H9 (cell line): ENCODE measurements around the gene RBM33. TPM values are rescaled to one million over a fixed set of nuclear protein-coding genes. Genes with fewer than 3 reads are reported as not detected.

Experiments
- DNase-seq: peaks from one replicate; pipeline ENCODE4 v3.0.0-alpha.2; 2017
- H2AFZ ChIP-seq: one replicate; pipeline ENCODE4 v1.6.1; 2013; ENCODE audit warnings: mild to moderate bottlenecking, low read length, control low read depth, moderate library complexity
- H2AK5ac ChIP-seq: 2 replicates; pipeline ENCODE4 v1.6.1; 2013; ENCODE audit warnings: low read length, control low read depth, mixed read lengths; ENCODE audit not compliant: insufficient read length
- H2BK120ac ChIP-seq: one replicate; pipeline ENCODE4 v1.6.1; 2013; ENCODE audit warnings: low read depth, mild to moderate bottlenecking, low read length, control low read depth, inconsistent platforms; ENCODE audit not compliant: poor library complexity, severe bottlenecking
- H2BK12ac ChIP-seq: 2 replicates; pipeline ENCODE4 v1.6.1; 2013; ENCODE audit warnings: low read length, control low read depth, mixed read lengths, low read depth; ENCODE audit not compliant: insufficient read length
- H2BK15ac ChIP-seq: 2 replicates; pipeline ENCODE4 v1.6.1; 2013; ENCODE audit warnings: low read depth, low read length, control low read depth
- H2BK20ac ChIP-seq: one replicate; pipeline ENCODE4 v1.6.1; 2013; ENCODE audit warnings: low read depth, mild to moderate bottlenecking, low read length, control low read depth, inconsistent platforms; ENCODE audit not compliant: poor library complexity, severe bottlenecking
- H2BK5ac ChIP-seq: 2 replicates; pipeline ENCODE4 v1.6.1; 2013; ENCODE audit warnings: low read length, control low read depth, mixed read lengths; ENCODE audit not compliant: insufficient read length
- H3K14ac ChIP-seq: 2 replicates; pipeline ENCODE4 v1.6.1; 2013; ENCODE audit warnings: low read length, control low read depth; ENCODE audit not compliant: insufficient read depth
- H3K18ac ChIP-seq: 2 replicates; pipeline ENCODE4 v1.6.1; 2013; ENCODE audit warnings: low read depth, mild to moderate bottlenecking, mixed read lengths, low read length, control low read depth; ENCODE audit not compliant: insufficient read length
- H3K23ac ChIP-seq: 2 replicates; pipeline ENCODE4 v1.6.1; 2013; ENCODE audit warnings: low read length, control low read depth, mixed read lengths, low read depth; ENCODE audit not compliant: insufficient read length
- H3K23me2 ChIP-seq: 2 replicates; pipeline ENCODE4 v1.6.1; 2013; ENCODE audit warnings: low read depth, mild to moderate bottlenecking, mixed read lengths, low read length, control low read depth; ENCODE audit not compliant: insufficient read length, poor library complexity, severe bottlenecking
- H3K27ac ChIP-seq: 2 replicates; pipeline ENCODE4 v1.5.1; 2013; ENCODE audit warnings: low read length, control low read depth, mixed read lengths, low read depth; ENCODE audit not compliant: insufficient read length
- H3K27me3 ChIP-seq: 2 replicates; pipeline ENCODE4 v1.6.1; 2013; ENCODE audit warnings: low read length, control low read depth, inconsistent platforms; ENCODE audit not compliant: insufficient read depth
- H3K4ac ChIP-seq: 2 replicates; pipeline ENCODE4 v1.6.1; 2013; ENCODE audit warnings: low read depth, mild to moderate bottlenecking, control low read depth, inconsistent platforms, low read length, moderate library complexity
- H3K4me1 ChIP-seq: 2 replicates; pipeline ENCODE4 v1.6.1; 2013; ENCODE audit warnings: low read length, control low read depth, inconsistent platforms; ENCODE audit not compliant: insufficient read depth
- H3K4me2 ChIP-seq: 2 replicates; pipeline ENCODE4 v1.6.1; 2013; ENCODE audit warnings: low read length, control low read depth, mixed read lengths; ENCODE audit not compliant: insufficient read length, insufficient read depth
- H3K56ac ChIP-seq: 2 replicates; pipeline ENCODE4 v1.6.1; 2013; ENCODE audit warnings: low read depth, mild to moderate bottlenecking, mixed read lengths, low read length, control low read depth; ENCODE audit not compliant: insufficient read length
- H3K79me1 ChIP-seq: 2 replicates; pipeline ENCODE4 v1.6.1; 2013; ENCODE audit warnings: low read depth, mild to moderate bottlenecking, moderate library complexity, low read length, control low read depth, inconsistent platforms; ENCODE audit not compliant: insufficient read depth, poor library complexity, severe bottlenecking
- H3K79me2 ChIP-seq: 2 replicates; pipeline ENCODE4 v1.6.1; 2013; ENCODE audit warnings: low read length, control low read depth, inconsistent platforms; ENCODE audit not compliant: insufficient read depth
- H3K9ac ChIP-seq: 2 replicates; pipeline ENCODE4 v1.6.1; 2013; ENCODE audit warnings: low read length, control low read depth, mixed read lengths; ENCODE audit not compliant: insufficient read length; ENCODE audit errors: extremely low read depth
- H3K9me3 ChIP-seq: one replicate; pipeline ENCODE4 v1.6.1; 2013; ENCODE audit warnings: low read depth, low read length, inconsistent platforms; ENCODE audit not compliant: control insufficient read depth
- H3T11ph ChIP-seq: one replicate; pipeline ENCODE4 v1.6.1; 2013; ENCODE audit warnings: mild to moderate bottlenecking, low read length, control low read depth, inconsistent platforms
- H4K20me1 ChIP-seq: one replicate; pipeline ENCODE4 v1.6.1; 2013; ENCODE audit not compliant: control insufficient read depth, insufficient read length, insufficient read depth
- H4K5ac ChIP-seq: 2 replicates; pipeline ENCODE4 v1.6.1; 2013; ENCODE audit warnings: low read depth, mild to moderate bottlenecking, mixed read lengths, low read length, control low read depth; ENCODE audit not compliant: insufficient read length
- H4K8ac ChIP-seq: replicated peaks from 2 replicates; pipeline ENCODE4 v1.6.1; 2013; ENCODE audit warnings: low read length, control low read depth, mixed read lengths, low read depth; ENCODE audit not compliant: insufficient read length
- H4K91ac ChIP-seq: 2 replicates; pipeline ENCODE4 v1.6.1; 2013; ENCODE audit warnings: low read depth, mild to moderate bottlenecking, moderate library complexity, mixed read lengths, low read length, control low read depth; ENCODE audit not compliant: insufficient read length
- H3K27ac Mint-ChIP-seq, 3 experiments: 2 replicates in 2 of 3; 3 replicates in 1 of 3; pipeline ENCODE4 v1.8.0; 2020 to 2021; ENCODE audit warnings: mixed read lengths in 3 of 3, mild to moderate bottlenecking in 1 of 3, moderate library complexity in 1 of 3
- H3K27me3 Mint-ChIP-seq: 2 replicates; pipeline ENCODE4 v1.8.0; 2021; ENCODE audit warnings: low read depth, mild to moderate bottlenecking, moderate library complexity, mixed read lengths
- H3K36me3 Mint-ChIP-seq, 3 experiments: 2 replicates in 2 of 3; 3 replicates in 1 of 3; pipeline ENCODE4 v1.8.0; 2020 to 2021; ENCODE audit warnings: low read depth in 3 of 3, mixed read lengths in 3 of 3; ENCODE audit not compliant: insufficient read depth in 1 of 3
- H3K4me1 Mint-ChIP-seq, 2 experiments: 2 replicates each; pipeline ENCODE4 v1.8.0; 2020; ENCODE audit warnings: mixed read lengths in 2 of 2
- H3K4me3 Mint-ChIP-seq, 2 experiments: 2 replicates in 1 of 2; 3 replicates in 1 of 2; pipeline ENCODE4 v1.8.0; 2020 to 2021; ENCODE audit warnings: mild to moderate bottlenecking in 2 of 2, mixed read lengths in 2 of 2, moderate library complexity in 1 of 2
- H3K9me3 Mint-ChIP-seq, 2 experiments: 2 replicates in 1 of 2; 3 replicates in 1 of 2; pipeline ENCODE4 v1.8.0; 2020; ENCODE audit warnings: mild to moderate bottlenecking in 2 of 2, mixed read lengths in 2 of 2, moderate library complexity in 1 of 2
- WGBS: extraction: QIAGEN DNeasy Blood & Tissue Kit; methylation state at CpG from one replicate; pipeline ENCODE4 v1.1.7; 2013; ENCODE audit warnings: missing lambda C conversion rate, low lambda C conversion rate, mixed read lengths; ENCODE audit not compliant: insufficient read length; ENCODE audit errors: extremely low coverage; 5-methylcytosine and 5-hydroxymethylcytosine counted together
- total RNA-seq: library from RNA; stranded (reverse); gene quantifications from 2 replicates; pipeline ENCODE4 v1.2.1, GENCODE V29; 2021
- TF ChIP-seq, protein P1 (sequence below): fragments of 200-600 bp; sonication (generic); conservative IDR thresholded peaks from 3 replicates; pipeline ENCODE4 v1.8.0; 2021; ENCODE audit warnings: antibody characterized with exemption, mild to moderate bottlenecking

RBM33 gene
- total RNA-seq, 1 experiment from 2014 or later, result 71.3 TPM

DNA sequence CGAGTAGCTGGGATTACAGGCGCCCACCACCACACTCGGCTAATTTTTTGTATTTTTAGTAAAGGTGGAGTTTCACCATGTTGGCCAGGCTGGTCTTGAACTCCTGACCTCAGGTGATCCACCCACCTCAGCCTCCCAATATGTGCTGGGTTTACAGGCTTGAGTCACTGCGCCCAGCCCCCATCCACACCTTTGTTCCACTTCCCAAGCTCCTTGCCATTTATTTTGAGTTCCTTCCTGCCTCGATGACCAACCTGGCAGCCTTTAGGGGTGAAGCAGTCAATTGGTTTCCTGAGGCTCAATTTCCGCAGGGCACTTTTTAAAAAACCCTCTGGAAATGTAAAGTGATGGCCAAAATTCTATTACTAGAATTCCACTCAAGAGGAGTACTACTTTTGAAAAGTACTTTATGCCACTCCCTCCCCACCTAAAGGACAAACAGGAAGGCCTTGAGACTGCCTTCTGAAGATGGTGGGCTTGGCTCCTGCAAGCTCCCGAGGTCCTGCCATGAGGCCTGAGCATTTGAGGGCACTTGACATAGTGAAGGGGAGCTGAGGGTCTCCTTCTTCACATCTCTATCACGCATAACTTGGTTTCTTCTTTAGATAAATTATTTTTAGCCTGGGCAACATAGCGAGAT lies 32.5 kb upstream of the RBM33 start:
- Histone ChIP-seq H2BK120ac (no peak overlapping the region), H3K79me2 (no peaks in the 10 kb centered on the region), H3K27ac (no peak overlapping the region), H2BK20ac (no peak overlapping the region), H2BK5ac (no peak overlapping the region), H3K4me2 (no peak overlapping the region), H4K20me1 (no peaks in the 10 kb centered on the region), H3K9me3 (no peaks in the 10 kb centered on the region), H4K5ac (no peak overlapping the region), H3K9ac (no peak overlapping the region), H3K79me1 (no peaks in the 10 kb centered on the region), H3K4ac (no peak overlapping the region), H2BK12ac (no peak overlapping the region), H3K23me2 (no peaks in the 10 kb centered on the region), H3K14ac (no peak overlapping the region), H4K91ac (no peak overlapping the region), H3K4me1 (no peaks in the 10 kb centered on the region), H3T11ph (no peak overlapping the region), H2BK15ac (no peak overlapping the region), H2AFZ (no peak overlapping the region), H2AK5ac (no peak overlapping the region), H3K23ac (no peak overlapping the region), H4K8ac (no peak overlapping the region), H3K56ac (no peak overlapping the region), H3K18ac (no peak overlapping the region), H3K27me3 (no peaks in the 10 kb centered on the region)
- peaks cover 17 to 23% of the 10 kb centered on the region in 2 experiments for H3K9me3 Mint-ChIP-seq
- TF ChIP-seq, protein P1, sequence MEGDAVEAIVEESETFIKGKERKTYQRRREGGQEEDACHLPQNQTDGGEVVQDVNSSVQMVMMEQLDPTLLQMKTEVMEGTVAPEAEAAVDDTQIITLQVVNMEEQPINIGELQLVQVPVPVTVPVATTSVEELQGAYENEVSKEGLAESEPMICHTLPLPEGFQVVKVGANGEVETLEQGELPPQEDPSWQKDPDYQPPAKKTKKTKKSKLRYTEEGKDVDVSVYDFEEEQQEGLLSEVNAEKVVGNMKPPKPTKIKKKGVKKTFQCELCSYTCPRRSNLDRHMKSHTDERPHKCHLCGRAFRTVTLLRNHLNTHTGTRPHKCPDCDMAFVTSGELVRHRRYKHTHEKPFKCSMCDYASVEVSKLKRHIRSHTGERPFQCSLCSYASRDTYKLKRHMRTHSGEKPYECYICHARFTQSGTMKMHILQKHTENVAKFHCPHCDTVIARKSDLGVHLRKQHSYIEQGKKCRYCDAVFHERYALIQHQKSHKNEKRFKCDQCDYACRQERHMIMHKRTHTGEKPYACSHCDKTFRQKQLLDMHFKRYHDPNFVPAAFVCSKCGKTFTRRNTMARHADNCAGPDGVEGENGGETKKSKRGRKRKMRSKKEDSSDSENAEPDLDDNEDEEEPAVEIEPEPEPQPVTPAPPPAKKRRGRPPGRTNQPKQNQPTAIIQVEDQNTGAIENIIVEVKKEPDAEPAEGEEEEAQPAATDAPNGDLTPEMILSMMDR, result no peak
- no CpG with 5 or more reads among the region's 9 CpGs for WGBS
- H3K4me1 Mint-ChIP-seq, result peaks cover 8 to 11% of the 10 kb centered on the region in 2 experiments
- no peak overlapping the region; a peak in 1 of 5 replicates for H3K4me3 Mint-ChIP-seq
- H3K27me3 Mint-ChIP-seq, result peaks cover 14% of the 10 kb centered on the region
- DNase-seq, result no peak
- H3K27ac Mint-ChIP-seq, result no peak overlapping the region
- peaks cover 12 to 23% (median 18%) of the 10 kb centered on the region in 3 experiments for H3K36me3 Mint-ChIP-seq
